OCI-LY7 (cell line): Measurements from ENCODE around the gene MRPS23.

Experiments
- EZH2phosphoT487 ChIP-seq: fragments of 200-600 bp; sonication (generic); IDR thresholded peaks from 2 replicates; pipeline ENCODE4 v1.6.1; 2018; ENCODE audit warnings: low read depth, borderline replicate concordance, mild to moderate bottlenecking, mixed run types, antibody characterized with exemption, low read length, moderate library complexity, mixed read lengths
- TF ChIP-seq, protein P1 (sequence below): fragments of 200-600 bp; sonication (generic); conservative IDR thresholded peaks from 2 replicates; pipeline ENCODE4 v1.5.1; 2014; ENCODE audit warnings: mild to moderate bottlenecking, antibody characterized with exemption, low read length, moderate library complexity, mixed read lengths

DNA sequence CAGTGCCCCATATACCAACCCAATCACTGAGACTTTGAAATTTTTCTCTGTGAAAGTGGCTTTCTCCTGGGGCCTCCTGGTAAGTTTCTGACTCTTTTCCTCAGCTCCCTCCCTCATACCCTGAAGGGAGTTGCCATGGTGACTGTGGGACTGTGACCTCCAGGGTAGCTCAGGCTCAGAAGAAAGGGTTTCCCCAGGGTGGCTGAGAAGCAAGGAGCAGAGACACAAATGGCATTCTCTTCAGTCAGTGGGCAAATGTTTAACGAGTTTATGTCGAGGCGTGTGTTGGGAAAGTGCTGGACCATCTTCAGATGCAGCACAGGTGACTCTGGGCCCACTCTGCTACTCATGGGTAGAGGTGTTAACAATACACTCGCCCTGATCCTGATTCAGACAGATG is 46.8 kb downstream of the MRPS23 start:
- TF ChIP-seq, protein P1, sequence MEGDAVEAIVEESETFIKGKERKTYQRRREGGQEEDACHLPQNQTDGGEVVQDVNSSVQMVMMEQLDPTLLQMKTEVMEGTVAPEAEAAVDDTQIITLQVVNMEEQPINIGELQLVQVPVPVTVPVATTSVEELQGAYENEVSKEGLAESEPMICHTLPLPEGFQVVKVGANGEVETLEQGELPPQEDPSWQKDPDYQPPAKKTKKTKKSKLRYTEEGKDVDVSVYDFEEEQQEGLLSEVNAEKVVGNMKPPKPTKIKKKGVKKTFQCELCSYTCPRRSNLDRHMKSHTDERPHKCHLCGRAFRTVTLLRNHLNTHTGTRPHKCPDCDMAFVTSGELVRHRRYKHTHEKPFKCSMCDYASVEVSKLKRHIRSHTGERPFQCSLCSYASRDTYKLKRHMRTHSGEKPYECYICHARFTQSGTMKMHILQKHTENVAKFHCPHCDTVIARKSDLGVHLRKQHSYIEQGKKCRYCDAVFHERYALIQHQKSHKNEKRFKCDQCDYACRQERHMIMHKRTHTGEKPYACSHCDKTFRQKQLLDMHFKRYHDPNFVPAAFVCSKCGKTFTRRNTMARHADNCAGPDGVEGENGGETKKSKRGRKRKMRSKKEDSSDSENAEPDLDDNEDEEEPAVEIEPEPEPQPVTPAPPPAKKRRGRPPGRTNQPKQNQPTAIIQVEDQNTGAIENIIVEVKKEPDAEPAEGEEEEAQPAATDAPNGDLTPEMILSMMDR, result no peak
- no peak for TF ChIP-seq EZH2phosphoT487
